GM18511 (cell line): ENCODE data around the gene CHRNB2.

Source experiments
- ATAC-seq: cut with Tn5 transposase; IDR thresholded peaks from one replicate; pipeline ENCODE4 v1.9.1; 2021; ENCODE audit warnings: mild to moderate bottlenecking, moderate library complexity; ENCODE audit not compliant: unreplicated experiment

CHRNB2 gene

GRCh38 chr1:154608397-154609270 lies 41.1 kb downstream of the CHRNB2 start:
- ATAC-seq = no peak

DNA sequence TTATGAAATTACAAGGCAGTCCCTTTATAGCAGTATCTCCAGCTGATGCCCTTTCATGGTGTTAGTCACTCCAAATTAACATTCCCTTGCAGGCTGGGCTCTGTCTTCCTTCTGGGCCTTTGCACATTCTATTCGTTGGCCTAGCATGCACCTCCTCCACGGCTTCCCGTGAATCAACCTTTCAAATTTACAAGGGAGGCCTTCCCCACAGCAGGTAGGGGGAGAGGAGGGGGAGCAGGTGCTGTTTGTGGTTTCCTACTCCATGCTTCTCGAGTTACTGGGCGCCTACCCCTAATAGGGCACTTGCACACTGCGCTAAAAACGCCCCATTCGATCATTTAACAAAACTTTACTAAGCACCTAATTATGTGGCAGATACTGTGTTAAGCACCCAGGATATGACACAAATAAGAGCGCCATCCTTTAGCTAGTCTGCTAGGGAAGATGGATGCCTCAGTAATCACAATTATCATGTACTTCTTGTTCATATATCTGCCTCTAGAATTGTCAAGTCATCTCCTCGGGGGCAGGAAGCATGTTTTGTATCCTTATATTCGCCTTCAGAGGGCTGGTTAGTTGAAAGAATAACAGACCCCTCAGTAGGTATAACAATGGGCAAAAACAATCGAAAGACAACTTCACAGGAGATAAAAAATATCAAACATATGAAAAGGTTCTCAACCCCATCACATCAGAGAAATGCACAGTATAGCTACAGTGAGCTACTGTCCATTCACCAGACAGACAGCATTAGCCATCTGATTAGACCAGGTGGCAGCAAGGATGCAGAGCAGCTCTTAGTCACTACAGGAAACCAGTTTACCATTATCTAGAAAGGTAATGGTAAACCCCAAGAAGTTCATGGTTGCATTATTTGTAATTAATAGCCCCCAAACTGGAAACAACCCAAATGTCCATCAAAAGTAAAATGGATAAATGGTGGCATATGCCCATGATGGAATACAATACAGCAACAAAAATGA lies 42.1 kb downstream of the CHRNB2 start:
- no peak for ATAC-seq

GRCh38 chr1:154611150-154611862 lies 43.7 kb downstream of the CHRNB2 start:
- no peak for ATAC-seq

- no peak for ATAC-seq
These were observed 46.7 kb downstream of the CHRNB2 start for GRCh38 chr1:154614247-154614646.

DNA sequence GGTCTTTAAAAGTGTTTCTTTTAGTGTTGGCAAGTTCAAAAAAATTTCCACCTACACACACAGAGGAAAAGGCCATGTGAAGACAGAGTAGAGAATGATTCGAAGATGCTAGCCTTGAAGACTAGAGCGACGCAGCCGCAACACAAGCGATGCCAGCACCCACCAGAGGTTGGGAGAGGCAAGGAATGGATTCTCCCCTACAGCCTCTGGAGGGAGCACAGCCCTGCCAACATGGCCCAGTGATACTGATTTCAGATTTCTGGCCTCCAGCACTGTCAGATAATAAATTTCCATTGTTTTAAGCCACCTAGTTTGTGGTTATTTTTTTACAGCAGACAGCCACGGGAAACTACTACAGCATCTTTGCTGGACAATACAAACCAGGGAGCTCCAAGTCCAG lies 47.3 kb downstream of the CHRNB2 start:
- no peak for ATAC-seq

- ATAC-seq = no peak
These were observed 47.8 kb downstream of the CHRNB2 start for GRCh38 chr1:154615411-154615810.

- ATAC-seq = no peak
These were observed 49.2 kb downstream of the CHRNB2 start for GRCh38 chr1:154616659-154617345.

- no peak for ATAC-seq
These were observed 51.8 kb downstream of the CHRNB2 start for GRCh38 chr1:154619181-154619948.

DNA sequence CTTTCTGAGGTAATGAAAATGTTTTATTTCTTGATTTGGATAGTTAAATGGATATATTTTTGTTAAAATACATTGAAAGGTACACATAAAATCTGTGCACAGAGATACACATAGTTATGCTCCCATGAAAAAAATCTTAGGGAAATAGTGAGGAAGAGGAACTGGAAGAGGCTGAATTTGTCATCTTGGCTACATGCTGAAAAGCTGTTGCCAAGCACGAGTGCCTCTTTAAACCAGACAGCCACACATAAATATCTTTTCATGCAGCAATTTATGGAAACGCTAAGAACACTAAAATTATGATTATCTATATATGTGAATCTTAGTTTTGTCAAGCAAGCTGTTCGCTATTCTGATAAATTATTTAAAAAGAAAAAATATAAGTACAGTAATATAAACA lies 53.2 kb downstream of the CHRNB2 start:
- ATAC-seq = no peak

- ATAC-seq = no peak
These were observed 54.3 kb downstream of the CHRNB2 start for GRCh38 chr1:154621875-154622274.

- no peak for ATAC-seq
These were observed 55.0 kb downstream of the CHRNB2 start for GRCh38 chr1:154622503-154623039.

GRCh38 chr1:154623358-154623757 lies 55.8 kb downstream of the CHRNB2 start:
- ATAC-seq = no peak

- no peak for ATAC-seq
These were observed 57.4 kb downstream of the CHRNB2 start for GRCh38 chr1:154624746-154625643.

DNA sequence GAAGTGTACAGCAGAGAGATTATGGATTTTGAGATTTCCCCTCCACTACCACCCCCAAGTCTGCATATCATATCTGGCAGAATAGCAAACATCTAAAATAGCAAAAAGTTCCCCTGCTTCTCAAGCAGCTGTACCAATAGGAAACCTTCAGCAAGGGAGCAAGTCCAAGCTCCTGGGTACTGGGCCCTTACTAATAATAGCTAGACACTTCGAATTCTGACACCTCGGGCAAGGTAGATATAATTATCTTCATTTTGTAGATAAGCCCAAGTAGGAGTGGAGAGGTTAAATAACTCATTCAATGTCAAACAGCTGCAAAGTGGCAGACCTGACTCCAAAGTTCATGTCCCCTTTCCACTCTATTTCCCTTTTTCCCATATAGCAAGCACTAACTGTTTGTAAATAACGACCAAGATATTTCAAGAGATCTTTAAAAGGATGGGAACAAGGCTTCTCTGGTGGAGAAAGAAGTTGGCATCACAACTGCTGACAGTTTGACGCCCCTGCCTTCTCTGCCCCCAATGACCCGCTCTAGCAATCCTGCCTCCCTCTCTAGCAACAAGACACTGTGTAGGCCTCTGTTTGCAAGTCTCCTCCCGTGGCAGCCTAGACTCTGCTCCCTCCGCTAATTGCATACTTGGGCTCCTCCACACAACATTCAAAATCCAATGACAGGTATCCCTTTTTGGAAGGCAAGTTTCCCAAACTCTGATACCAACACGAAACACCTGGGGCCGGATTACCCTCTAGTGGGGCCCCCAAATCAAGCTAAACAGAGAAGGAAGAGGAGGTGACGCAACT lies 59.1 kb downstream of the CHRNB2 start:
- peak; percentile 25 for ATAC-seq

- ATAC-seq = peak; percentile 66
These were observed 59.9 kb downstream of the CHRNB2 start for GRCh38 chr1:154627257-154628120.

- ATAC-seq = no peak
These were observed 60.5 kb downstream of the CHRNB2 start for GRCh38 chr1:154628121-154628405.
